GM23248 (cell line): Measurements from ENCODE around the gene MED17.

Experiments
- EZH2 ChIP-seq: fragments of 200-600 bp; sonication (generic); IDR thresholded peaks from 2 replicates; pipeline ENCODE4 v1.6.1; 2018; ENCODE audit warnings: antibody characterized with exemption, mild to moderate bottlenecking; ENCODE audit not compliant: insufficient read depth, poor library complexity, severe bottlenecking
- EZH2phosphoT487 ChIP-seq: fragments of 200-600 bp; sonication (generic); IDR thresholded peaks from 2 replicates; pipeline ENCODE4 v1.6.1; 2018; ENCODE audit warnings: antibody characterized with exemption, moderate library complexity, mild to moderate bottlenecking, low read depth; ENCODE audit not compliant: insufficient read depth

DNA sequence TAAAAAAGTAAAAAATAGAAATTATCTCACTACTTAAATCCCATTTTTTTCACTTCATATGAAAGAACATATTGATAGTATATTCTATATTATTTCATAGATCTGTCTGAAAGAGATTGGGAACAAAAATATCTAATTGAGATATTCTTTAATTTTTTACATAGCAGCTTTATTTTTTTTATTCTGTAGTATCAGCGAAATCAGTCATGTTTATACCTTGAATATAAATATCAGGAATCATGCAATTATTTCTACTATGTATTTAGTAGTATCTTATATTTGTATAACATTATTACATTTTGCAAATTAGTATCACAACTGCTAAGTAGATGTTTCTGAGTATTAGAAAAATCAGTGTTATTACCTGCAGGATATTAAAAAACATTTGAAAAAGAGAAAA, 22.2 kb upstream of the MED17 start:
- no peak for TF ChIP-seq EZH2phosphoT487
- no peak for TF ChIP-seq EZH2
